GM23338 (cell line): ENCODE data around the gene ETF1. TPM values are rescaled to one million over a fixed set of nuclear protein-coding genes. Genes with fewer than 3 reads are reported as not detected.

Source experiments
- CTCF ChIP-seq, 2 experiments: fragments of 200-600 bp in 1 of 2; sonication (generic) in 1 of 2; conservative IDR thresholded peaks; 2 replicates each; pipeline versions ENCODE4 v1.5.1 to v1.6.1; 2016 to 2017; ENCODE audit warnings: antibody characterized with exemption in 2 of 2, low read depth in 2 of 2, mild to moderate bottlenecking in 2 of 2, moderate library complexity in 1 of 2
- EZH2 ChIP-seq: fragments of 200-600 bp; sonication (generic); IDR thresholded peaks from one replicate; pipeline ENCODE4 v1.8.0; 2017; ENCODE audit warnings: antibody characterized with exemption, mild to moderate bottlenecking, low read depth; ENCODE audit not compliant: unreplicated experiment
- JUNB ChIP-seq: IDR thresholded peaks from one replicate; pipeline ENCODE4 v1.6.1; 2016; ENCODE audit warnings: antibody characterized with exemption; ENCODE audit not compliant: unreplicated experiment
- NANOG ChIP-seq: IDR thresholded peaks from 2 replicates; pipeline ENCODE4 v1.6.1; 2016; ENCODE audit warnings: antibody characterized with exemption, borderline replicate concordance
- ZNF331 ChIP-seq: fragments of 250-450 bp; sonication (Bioruptor Pico); IDR thresholded peaks from 2 replicates; pipeline ENCODE4 v1.5.0; 2020; ENCODE audit warnings: low read depth, mild to moderate bottlenecking, moderate library complexity
- ZNF462 ChIP-seq: fragments of 250-450 bp; sonication (Bioruptor Pico); IDR thresholded peaks from 2 replicates; pipeline ENCODE4 v1.5.0; 2020; ENCODE audit warnings: mild to moderate bottlenecking, moderate library complexity
- polyA plus RNA-seq: library from polyadenylated mRNA; unstranded; fragments of >200 nt; fragmentation: Nextera tagmentation; extraction: Ambion mirVana; gene quantifications from 2 replicates; pipeline ENCODE4 v1.2.1, GENCODE V29; 2016
- total RNA-seq: library from RNA; depleted of rRNA; stranded (reverse); fragments of >200 nt; shearing (Covaris generic); gene quantifications from 2 replicates; pipeline ENCODE4 v1.2.3, GENCODE V29; 2014
- TF ChIP-seq, protein P1 (sequence below): IDR thresholded peaks from one replicate; pipeline ENCODE4 v1.6.1; 2018; ENCODE audit warnings: antibody characterized with exemption; ENCODE audit not compliant: unreplicated experiment

The ETF1 gene
- total and polyA plus RNA-seq, 2 experiments from 2014 or later: 68.9 to 136 TPM

DNA sequence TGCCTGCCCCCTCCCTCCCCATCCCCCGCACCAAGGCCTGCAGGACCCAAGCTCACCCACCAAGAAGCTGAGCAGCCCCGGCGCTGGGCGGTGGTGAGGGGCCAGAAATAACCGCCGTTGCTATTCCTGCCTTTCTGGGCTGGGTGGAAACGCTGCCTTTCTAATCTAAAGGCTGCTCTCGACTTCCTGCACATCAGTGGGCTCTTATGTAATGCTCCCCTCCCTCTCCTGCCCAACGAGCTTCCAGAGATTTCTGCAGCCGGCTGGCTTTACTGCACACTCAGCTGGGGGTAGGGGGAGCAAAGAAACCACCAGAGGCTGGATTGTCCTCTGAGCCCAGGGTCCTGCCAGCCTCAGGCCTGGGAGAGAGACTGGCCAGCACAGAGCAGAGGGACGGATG lies 84.7 kb downstream of the ETF1 start (continued):
- TF ChIP-seq ZNF462 (CRISPR knock-in tag) (no peak), ZNF331 (CRISPR knock-in tag) (no peak), JUNB (no peak), NANOG (no peak), EZH2 (no peak), CTCF (conservative IDR thresholded peaks at IDR 0.05; ENCODE audit: low read depth in 2 of 2) (no peak)
- TF ChIP-seq, protein P1, sequence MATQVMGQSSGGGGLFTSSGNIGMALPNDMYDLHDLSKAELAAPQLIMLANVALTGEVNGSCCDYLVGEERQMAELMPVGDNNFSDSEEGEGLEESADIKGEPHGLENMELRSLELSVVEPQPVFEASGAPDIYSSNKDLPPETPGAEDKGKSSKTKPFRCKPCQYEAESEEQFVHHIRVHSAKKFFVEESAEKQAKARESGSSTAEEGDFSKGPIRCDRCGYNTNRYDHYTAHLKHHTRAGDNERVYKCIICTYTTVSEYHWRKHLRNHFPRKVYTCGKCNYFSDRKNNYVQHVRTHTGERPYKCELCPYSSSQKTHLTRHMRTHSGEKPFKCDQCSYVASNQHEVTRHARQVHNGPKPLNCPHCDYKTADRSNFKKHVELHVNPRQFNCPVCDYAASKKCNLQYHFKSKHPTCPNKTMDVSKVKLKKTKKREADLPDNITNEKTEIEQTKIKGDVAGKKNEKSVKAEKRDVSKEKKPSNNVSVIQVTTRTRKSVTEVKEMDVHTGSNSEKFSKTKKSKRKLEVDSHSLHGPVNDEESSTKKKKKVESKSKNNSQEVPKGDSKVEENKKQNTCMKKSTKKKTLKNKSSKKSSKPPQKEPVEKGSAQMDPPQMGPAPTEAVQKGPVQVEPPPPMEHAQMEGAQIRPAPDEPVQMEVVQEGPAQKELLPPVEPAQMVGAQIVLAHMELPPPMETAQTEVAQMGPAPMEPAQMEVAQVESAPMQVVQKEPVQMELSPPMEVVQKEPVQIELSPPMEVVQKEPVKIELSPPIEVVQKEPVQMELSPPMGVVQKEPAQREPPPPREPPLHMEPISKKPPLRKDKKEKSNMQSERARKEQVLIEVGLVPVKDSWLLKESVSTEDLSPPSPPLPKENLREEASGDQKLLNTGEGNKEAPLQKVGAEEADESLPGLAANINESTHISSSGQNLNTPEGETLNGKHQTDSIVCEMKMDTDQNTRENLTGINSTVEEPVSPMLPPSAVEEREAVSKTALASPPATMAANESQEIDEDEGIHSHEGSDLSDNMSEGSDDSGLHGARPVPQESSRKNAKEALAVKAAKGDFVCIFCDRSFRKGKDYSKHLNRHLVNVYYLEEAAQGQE: no peak
